GM23338 (cell line): ENCODE data around the gene TCP11L2. TPM values are rescaled to one million over a fixed set of nuclear protein-coding genes. Genes with fewer than 3 reads are reported as not detected.
A peak's percentile ranks its signal among the peaks of the same experiment; 100 is the strongest.
"Not testable (repeated sequence)": the region's sequence is repeated elsewhere in the genome, so short reads cannot be mapped to it uniquely, and the experiment has no call there.

Experiments
- ATAC-seq: fragments of 200-7000 bp; cut with Tn5 transposase; 3 replicates; pipeline ENCODE4 v1.9.1; 2020
- DNase-seq: peaks from one replicate; pipeline ENCODE4 v3.0.0-alpha.2; 2015; ENCODE audit warnings: low spot score
- H2AFZ ChIP-seq: fragments of 200-600 bp; sonication (generic); 2 replicates; pipeline ENCODE4 v1.8.0; 2016; ENCODE audit warnings: antibody characterized with exemption, mild to moderate bottlenecking, moderate library complexity
- H3F3A ChIP-seq: fragments of 200-600 bp; sonication (generic); replicated peaks from 2 replicates; pipeline ENCODE4 v1.8.0; 2017; ENCODE audit warnings: antibody characterized with exemption, mixed run types, low read depth
- H3K27ac ChIP-seq: fragments of 200-600 bp; sonication (generic); 2 replicates; pipeline ENCODE4 v1.6.1; 2016; ENCODE audit warnings: low read depth
- H3K27me3 ChIP-seq: fragments of 200-600 bp; sonication (generic); 2 replicates; pipeline ENCODE4 v1.8.0; 2016; ENCODE audit warnings: mild to moderate bottlenecking, mixed run types, moderate library complexity; ENCODE audit not compliant: insufficient read depth
- H3K36me3 ChIP-seq: fragments of 200-600 bp; sonication (generic); 2 replicates; pipeline ENCODE4 v1.8.0; 2016; ENCODE audit warnings: mild to moderate bottlenecking; ENCODE audit not compliant: insufficient read depth
- H3K4me1 ChIP-seq: fragments of 200-600 bp; sonication (generic); 2 replicates; pipeline ENCODE4 v1.8.0; 2016; ENCODE audit warnings: mild to moderate bottlenecking, moderate library complexity; ENCODE audit not compliant: insufficient read depth
- H3K4me2 ChIP-seq: fragments of 200-600 bp; sonication (generic); 2 replicates; pipeline ENCODE4 v1.7.1; 2017; ENCODE audit warnings: mixed run types
- H3K4me3 ChIP-seq: fragments of 200-600 bp; sonication (generic); 2 replicates; pipeline ENCODE4 v1.6.1; 2016; ENCODE audit warnings: mixed run types
- H3K79me2 ChIP-seq: fragments of 200-600 bp; sonication (generic); replicated peaks from 2 replicates; pipeline ENCODE4 v1.8.0; 2017; ENCODE audit warnings: mild to moderate bottlenecking; ENCODE audit not compliant: insufficient read depth
- H3K9me2 ChIP-seq: fragments of 200-600 bp; sonication (generic); 2 replicates; pipeline ENCODE4 v1.8.0; 2017; ENCODE audit not compliant: insufficient read depth
- H4K20me1 ChIP-seq: fragments of 200-600 bp; sonication (generic); replicated peaks from 2 replicates; pipeline ENCODE4 v1.8.0; 2017; ENCODE audit warnings: mild to moderate bottlenecking; ENCODE audit not compliant: insufficient read depth
- H3K27ac Mint-ChIP-seq: 2 replicates; pipeline ENCODE4 v1.8.0; 2020; ENCODE audit warnings: inconsistent platforms, mild to moderate bottlenecking, moderate library complexity, mixed read lengths
- H3K27me3 Mint-ChIP-seq: 3 replicates; pipeline ENCODE4 v1.8.0; 2022; ENCODE audit warnings: low read depth, mild to moderate bottlenecking, moderate library complexity, mixed read lengths, inconsistent platforms; ENCODE audit not compliant: insufficient read depth, poor library complexity
- H3K36me3 Mint-ChIP-seq: 3 replicates; pipeline ENCODE4 v1.8.0; 2021; ENCODE audit warnings: low read depth, mild to moderate bottlenecking, inconsistent platforms, moderate library complexity, mixed read lengths
- H3K4me1 Mint-ChIP-seq: 3 replicates; pipeline ENCODE4 v1.8.0; 2020; ENCODE audit warnings: mild to moderate bottlenecking, inconsistent platforms, mixed read lengths
- H3K4me3 Mint-ChIP-seq: 3 replicates; pipeline ENCODE4 v1.8.0; 2021; ENCODE audit warnings: moderate library complexity, mild to moderate bottlenecking, inconsistent platforms, mixed read lengths
- H3K9me3 Mint-ChIP-seq: 3 replicates; pipeline ENCODE4 v1.8.0; 2020; ENCODE audit warnings: moderate library complexity, mild to moderate bottlenecking, inconsistent platforms, mixed read lengths
- CTCF ChIP-seq, 2 experiments: fragments of 200-600 bp in 1 of 2; sonication (generic) in 1 of 2; conservative IDR thresholded peaks; 2 replicates each; pipeline versions ENCODE4 v1.5.1 to v1.6.1; 2016 to 2017; ENCODE audit warnings: antibody characterized with exemption in 2 of 2, low read depth in 2 of 2, mild to moderate bottlenecking in 2 of 2, moderate library complexity in 1 of 2
- EZH2 ChIP-seq: fragments of 200-600 bp; sonication (generic); IDR thresholded peaks from one replicate; pipeline ENCODE4 v1.8.0; 2017; ENCODE audit warnings: antibody characterized with exemption, mild to moderate bottlenecking, low read depth; ENCODE audit not compliant: unreplicated experiment
- JUNB ChIP-seq: IDR thresholded peaks from one replicate; pipeline ENCODE4 v1.6.1; 2016; ENCODE audit warnings: antibody characterized with exemption; ENCODE audit not compliant: unreplicated experiment
- NANOG ChIP-seq: IDR thresholded peaks from 2 replicates; pipeline ENCODE4 v1.6.1; 2016; ENCODE audit warnings: antibody characterized with exemption, borderline replicate concordance
- ZNF114 ChIP-seq: fragments of 250-450 bp; sonication (Bioruptor Pico); IDR thresholded peaks from 2 replicates; pipeline ENCODE4 v1.5.0; 2020; ENCODE audit warnings: mild to moderate bottlenecking, moderate library complexity
- ZNF462 ChIP-seq: fragments of 250-450 bp; sonication (Bioruptor Pico); IDR thresholded peaks from 2 replicates; pipeline ENCODE4 v1.5.0; 2020; ENCODE audit warnings: mild to moderate bottlenecking, moderate library complexity
- polyA plus RNA-seq: library from polyadenylated mRNA; unstranded; fragments of >200 nt; fragmentation: Nextera tagmentation; extraction: Ambion mirVana; gene quantifications from 2 replicates; pipeline ENCODE4 v1.2.1, GENCODE V29; 2016
- total RNA-seq: library from RNA; depleted of rRNA; stranded (reverse); fragments of >200 nt; shearing (Covaris generic); gene quantifications from 2 replicates; pipeline ENCODE4 v1.2.3, GENCODE V29; 2014

The TCP11L2 gene
- total and polyA plus RNA-seq, 2 experiments from 2014 or later, result 1.4 to 4.4 TPM

- Histone ChIP-seq H3K4me3 (no peak overlapping the region), H2AFZ (peak overlapping the region; percentile 48; the same call in 1 of the 2 replicates), H3K4me1 (no peaks in the 10 kb centered on the region), H4K20me1 (no peaks in the 10 kb centered on the region; the same call in 1 of the 2 replicates), H3K27ac (no peak overlapping the region), H3K4me2 (no peak overlapping the region), H3K27me3 (no peaks in the 10 kb centered on the region), H3K36me3 (no peaks in the 10 kb centered on the region), H3K79me2 (no peaks in the 10 kb centered on the region), H3K9me2 (no peaks in the 10 kb centered on the region), H3F3A (no peaks in the 10 kb centered on the region)
- no peaks in the 10 kb centered on the region for H3K27me3 Mint-ChIP-seq
- TF ChIP-seq JUNB (no peak), ZNF462 (CRISPR knock-in tag) (no peak), NANOG (no peak), ZNF114 (no peak), EZH2 (no peak), CTCF (conservative IDR thresholded peaks at IDR 0.05; ENCODE audit: low read depth in 2 of 2) (no peak)
- no peaks in the 10 kb centered on the region for H3K9me3 Mint-ChIP-seq
- no peak overlapping the region for H3K27ac Mint-ChIP-seq
- ATAC-seq, result no peak
- H3K4me3 Mint-ChIP-seq, result no peak overlapping the region; the same call in 2 of the 3 replicates
- peaks cover 13% of the 10 kb centered on the region; the same call in 2 of the 3 replicates for H3K4me1 Mint-ChIP-seq
- no peaks in the 10 kb centered on the region for H3K36me3 Mint-ChIP-seq
- DNase-seq, result no peak
These were observed 8.6 kb downstream of the TCP11L2 start for GRCh38 chr12:106311139-106311538.

- DNase-seq, H2AFZ ChIP-seq, H3K36me3 Mint-ChIP-seq, H3K4me2 ChIP-seq, H3F3A ChIP-seq, H3K27me3 Mint-ChIP-seq, H3K9me3 Mint-ChIP-seq, H3K27ac Mint-ChIP-seq, H3K27ac ChIP-seq, H3K4me1 ChIP-seq, H4K20me1 ChIP-seq, H3K79me2 ChIP-seq, H3K9me2 ChIP-seq, H3K4me3 Mint-ChIP-seq, H3K4me3 ChIP-seq, H3K36me3 ChIP-seq, H3K27me3 ChIP-seq, ATAC-seq: not testable (repeated sequence)
- peaks cover 13% of the 10 kb centered on the region; the same call in 2 of the 3 replicates for H3K4me1 Mint-ChIP-seq
These were observed 10.9 kb downstream of the TCP11L2 start for GRCh38 chr12:106313413-106313812.
